ENCODE data around the gene TEAD3.

DNA sequence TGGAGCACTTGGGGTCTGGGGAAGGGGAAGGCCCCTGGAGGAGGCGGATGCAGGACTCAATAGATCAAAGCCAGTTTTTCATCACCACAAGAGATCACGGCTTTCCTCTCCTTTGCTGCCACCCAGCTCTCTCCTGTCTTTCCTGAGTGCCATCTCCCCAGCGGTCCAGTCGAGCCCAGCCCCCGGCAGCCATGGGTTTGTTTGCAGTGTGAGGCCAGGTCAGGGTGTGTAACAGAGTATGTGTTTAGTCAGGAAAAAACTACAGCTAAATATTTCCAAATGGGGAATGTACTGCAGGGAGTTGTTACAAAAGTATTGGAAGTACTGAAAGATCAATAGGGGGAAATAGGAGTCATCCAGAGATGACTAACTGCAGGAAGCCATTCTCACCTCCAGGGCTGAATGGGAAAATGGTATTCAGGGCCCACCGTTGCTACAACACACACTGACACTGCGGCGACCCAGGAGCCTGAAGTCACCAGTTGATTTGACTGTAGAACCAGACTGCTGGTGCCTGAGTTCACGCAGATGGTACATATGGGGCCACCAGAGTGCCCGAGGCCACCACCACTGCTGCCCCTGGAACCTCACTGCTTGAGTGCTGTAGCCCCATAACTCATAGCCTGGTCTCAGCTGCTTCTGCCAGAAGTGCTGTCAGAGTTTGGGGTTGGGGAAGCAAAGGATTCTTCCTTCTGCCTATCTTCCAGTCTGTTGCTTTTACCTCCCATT, 68.3 kb downstream of the TEAD3 start:
- TF ChIP-seq, protein P1, sequence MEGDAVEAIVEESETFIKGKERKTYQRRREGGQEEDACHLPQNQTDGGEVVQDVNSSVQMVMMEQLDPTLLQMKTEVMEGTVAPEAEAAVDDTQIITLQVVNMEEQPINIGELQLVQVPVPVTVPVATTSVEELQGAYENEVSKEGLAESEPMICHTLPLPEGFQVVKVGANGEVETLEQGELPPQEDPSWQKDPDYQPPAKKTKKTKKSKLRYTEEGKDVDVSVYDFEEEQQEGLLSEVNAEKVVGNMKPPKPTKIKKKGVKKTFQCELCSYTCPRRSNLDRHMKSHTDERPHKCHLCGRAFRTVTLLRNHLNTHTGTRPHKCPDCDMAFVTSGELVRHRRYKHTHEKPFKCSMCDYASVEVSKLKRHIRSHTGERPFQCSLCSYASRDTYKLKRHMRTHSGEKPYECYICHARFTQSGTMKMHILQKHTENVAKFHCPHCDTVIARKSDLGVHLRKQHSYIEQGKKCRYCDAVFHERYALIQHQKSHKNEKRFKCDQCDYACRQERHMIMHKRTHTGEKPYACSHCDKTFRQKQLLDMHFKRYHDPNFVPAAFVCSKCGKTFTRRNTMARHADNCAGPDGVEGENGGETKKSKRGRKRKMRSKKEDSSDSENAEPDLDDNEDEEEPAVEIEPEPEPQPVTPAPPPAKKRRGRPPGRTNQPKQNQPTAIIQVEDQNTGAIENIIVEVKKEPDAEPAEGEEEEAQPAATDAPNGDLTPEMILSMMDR (conservative IDR thresholded peaks at IDR 0.05; ENCODE audit: low read depth in 2 of 2) = no peak
- TF ChIP-seq POLR2AphosphoS5 (IDR thresholded peaks at IDR 0.05; ENCODE audit: low read depth) (no peak), EZH2phosphoT487 (IDR thresholded peaks at IDR 0.05; ENCODE audit: unreplicated experiment) (no peak), EZH2 (IDR thresholded peaks at IDR 0.05; ENCODE audit: low read depth, unreplicated experiment) (no peak)
- TF ChIP-seq, protein P2, sequence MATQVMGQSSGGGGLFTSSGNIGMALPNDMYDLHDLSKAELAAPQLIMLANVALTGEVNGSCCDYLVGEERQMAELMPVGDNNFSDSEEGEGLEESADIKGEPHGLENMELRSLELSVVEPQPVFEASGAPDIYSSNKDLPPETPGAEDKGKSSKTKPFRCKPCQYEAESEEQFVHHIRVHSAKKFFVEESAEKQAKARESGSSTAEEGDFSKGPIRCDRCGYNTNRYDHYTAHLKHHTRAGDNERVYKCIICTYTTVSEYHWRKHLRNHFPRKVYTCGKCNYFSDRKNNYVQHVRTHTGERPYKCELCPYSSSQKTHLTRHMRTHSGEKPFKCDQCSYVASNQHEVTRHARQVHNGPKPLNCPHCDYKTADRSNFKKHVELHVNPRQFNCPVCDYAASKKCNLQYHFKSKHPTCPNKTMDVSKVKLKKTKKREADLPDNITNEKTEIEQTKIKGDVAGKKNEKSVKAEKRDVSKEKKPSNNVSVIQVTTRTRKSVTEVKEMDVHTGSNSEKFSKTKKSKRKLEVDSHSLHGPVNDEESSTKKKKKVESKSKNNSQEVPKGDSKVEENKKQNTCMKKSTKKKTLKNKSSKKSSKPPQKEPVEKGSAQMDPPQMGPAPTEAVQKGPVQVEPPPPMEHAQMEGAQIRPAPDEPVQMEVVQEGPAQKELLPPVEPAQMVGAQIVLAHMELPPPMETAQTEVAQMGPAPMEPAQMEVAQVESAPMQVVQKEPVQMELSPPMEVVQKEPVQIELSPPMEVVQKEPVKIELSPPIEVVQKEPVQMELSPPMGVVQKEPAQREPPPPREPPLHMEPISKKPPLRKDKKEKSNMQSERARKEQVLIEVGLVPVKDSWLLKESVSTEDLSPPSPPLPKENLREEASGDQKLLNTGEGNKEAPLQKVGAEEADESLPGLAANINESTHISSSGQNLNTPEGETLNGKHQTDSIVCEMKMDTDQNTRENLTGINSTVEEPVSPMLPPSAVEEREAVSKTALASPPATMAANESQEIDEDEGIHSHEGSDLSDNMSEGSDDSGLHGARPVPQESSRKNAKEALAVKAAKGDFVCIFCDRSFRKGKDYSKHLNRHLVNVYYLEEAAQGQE (IDR thresholded peaks at IDR 0.05; ENCODE audit: unreplicated experiment) = no peak

Measured in GM23338 (cell line).